SU-DHL-6 (cell line): ENCODE results near the gene JOSD1.

Source experiments
- EZH2phosphoT487 ChIP-seq: fragments of 200-600 bp; sonication (generic), shearing (Covaris generic); conservative IDR thresholded peaks from 2 replicates; pipeline ENCODE4 v1.6.1; 2018; ENCODE audit warnings: mild to moderate bottlenecking, antibody characterized with exemption, low read length, moderate library complexity, mixed read lengths
- TF ChIP-seq, protein P1 (sequence below): fragments of 200-600 bp; sonication (generic); IDR thresholded peaks from one replicate; pipeline ENCODE4 v1.5.1; 2017; ENCODE audit warnings: antibody characterized with exemption, mild to moderate bottlenecking, low read length, moderate library complexity; ENCODE audit not compliant: insufficient read depth, poor library complexity, severe bottlenecking

- TF ChIP-seq, protein P1, sequence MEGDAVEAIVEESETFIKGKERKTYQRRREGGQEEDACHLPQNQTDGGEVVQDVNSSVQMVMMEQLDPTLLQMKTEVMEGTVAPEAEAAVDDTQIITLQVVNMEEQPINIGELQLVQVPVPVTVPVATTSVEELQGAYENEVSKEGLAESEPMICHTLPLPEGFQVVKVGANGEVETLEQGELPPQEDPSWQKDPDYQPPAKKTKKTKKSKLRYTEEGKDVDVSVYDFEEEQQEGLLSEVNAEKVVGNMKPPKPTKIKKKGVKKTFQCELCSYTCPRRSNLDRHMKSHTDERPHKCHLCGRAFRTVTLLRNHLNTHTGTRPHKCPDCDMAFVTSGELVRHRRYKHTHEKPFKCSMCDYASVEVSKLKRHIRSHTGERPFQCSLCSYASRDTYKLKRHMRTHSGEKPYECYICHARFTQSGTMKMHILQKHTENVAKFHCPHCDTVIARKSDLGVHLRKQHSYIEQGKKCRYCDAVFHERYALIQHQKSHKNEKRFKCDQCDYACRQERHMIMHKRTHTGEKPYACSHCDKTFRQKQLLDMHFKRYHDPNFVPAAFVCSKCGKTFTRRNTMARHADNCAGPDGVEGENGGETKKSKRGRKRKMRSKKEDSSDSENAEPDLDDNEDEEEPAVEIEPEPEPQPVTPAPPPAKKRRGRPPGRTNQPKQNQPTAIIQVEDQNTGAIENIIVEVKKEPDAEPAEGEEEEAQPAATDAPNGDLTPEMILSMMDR = no peak
- TF ChIP-seq EZH2phosphoT487 = no peak
Measured at GRCh38 chr22:38734421-38735100, 33.8 kb upstream of the JOSD1 start.
